Measurements from ENCODE around the gene KCNT1.

The KCNT1 gene

GRCh38 chr9:135728436-135729110 is 26.6 kb downstream of the KCNT1 start:
- no peak for DNase-seq

- DNase-seq, result no peak
Observed at GRCh38 chr9:135729480-135729879, 27.5 kb downstream of the KCNT1 start.

DNA sequence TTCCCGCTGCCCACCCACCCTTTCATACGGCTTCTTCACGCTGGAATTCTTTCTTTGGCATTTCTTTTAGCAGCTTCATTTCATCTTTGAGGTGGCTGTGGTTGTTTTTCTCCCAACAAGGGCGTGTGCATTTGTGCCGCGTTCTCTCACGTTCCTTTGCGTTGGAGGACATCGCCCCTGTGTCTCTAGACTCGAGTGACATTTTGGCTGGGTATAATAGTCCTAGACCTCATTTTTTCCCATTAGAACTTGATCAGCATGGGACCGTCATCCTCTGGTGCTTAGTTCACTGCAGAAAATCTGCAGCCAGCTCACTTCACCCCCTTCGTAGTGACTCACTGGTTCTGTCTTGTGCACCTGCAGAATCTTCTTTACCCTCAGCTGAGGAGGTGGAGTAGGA is 29.5 kb downstream of the KCNT1 start:
- DNase-seq, result no peak

DNA sequence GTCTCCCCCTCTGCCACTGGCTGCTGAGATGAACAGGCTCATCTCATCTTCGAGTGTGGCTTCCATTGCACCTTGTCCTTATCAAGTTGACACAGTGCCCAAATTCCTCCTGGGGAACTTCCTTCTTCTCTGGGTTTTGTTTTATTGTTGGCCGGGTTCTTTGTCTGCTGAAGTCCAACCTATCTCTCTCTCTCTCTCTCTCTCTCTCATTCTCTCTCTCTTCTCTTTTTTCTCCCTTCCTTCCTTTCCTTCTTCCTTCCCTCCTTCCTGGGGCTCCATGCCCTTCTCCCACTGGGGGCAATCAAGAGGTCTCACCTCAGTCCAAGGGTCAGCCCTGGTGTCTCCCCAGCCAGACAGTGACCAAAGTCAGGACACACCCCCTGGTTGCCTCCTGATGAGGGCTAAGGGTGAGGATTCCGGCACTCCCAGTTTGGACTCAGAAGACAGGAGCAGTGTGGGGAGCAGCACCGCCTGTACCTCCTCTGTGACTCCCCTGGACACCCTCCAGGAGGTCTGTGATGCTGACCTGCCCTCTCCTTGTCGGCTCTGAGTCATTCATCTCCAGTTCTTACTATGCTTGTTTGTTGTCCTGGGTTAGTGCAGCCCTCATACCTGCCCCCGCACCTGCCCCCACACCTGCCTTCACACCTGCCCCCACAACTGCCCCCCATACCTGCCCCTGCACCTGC is 30.7 kb downstream of the KCNT1 start:
- no peak for DNase-seq

DNA sequence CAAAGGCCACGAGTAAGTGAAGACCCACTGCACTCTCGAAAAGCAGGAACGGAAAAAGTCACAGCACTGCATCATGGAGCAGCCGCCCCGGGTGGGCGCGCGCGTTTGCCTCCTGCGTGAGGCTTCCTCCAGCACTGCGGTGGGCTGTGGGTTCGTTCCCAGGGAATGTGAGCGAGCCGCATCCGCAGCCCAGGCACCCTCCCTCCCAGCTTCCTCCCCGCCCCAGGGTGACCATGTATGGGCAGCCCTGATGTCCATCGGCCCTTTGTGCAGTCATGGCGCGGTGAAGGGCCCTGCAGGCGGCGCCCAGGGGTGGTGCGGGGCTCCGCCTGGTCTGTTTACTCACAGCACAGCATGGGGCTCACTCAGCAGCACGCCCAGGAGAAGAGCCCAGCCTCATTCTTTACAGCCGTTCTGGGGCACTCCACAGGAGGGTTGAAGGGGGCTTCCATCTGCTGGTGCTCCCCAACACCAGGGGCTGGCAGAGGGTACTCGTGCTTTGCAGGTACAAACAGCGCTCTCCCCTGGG is 32.7 kb downstream of the KCNT1 start:
- DNase-seq, result no peak

DNA sequence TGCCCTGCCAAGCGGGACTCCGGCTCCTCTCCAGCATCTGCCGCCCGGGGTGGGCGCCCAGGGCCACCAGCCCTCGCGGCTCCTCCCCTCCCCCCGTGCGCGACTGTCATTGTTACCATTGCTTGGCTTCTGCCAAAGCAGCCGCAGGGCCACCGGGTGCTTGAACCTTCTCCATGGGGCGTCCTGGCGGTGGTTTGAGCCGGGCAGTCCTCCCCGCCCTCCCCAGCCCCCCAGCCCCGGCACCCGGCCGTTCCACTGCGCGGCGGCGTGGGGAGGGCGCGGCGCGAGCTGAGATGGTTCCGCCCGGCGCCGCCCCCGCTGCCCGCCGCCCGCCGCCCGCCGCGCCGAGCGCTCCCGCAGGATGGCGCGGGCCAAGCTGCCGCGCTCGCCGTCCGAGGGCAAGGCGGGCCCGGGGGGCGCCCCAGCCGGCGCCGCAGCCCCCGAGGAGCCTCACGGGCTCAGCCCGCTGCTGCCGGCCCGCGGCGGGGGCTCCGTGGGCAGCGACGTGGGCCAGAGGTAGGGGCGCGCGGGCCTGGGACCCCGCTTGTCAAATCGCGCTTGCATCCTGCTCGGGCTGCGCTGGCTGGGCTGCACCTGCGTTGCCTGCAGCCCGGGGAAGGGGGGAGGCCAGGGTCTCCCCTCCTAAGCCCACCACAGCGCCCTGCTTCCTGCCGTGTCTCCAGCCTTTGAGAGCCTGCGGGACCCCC is 34.4 kb downstream of the KCNT1 start:
- no peak for DNase-seq

DNA sequence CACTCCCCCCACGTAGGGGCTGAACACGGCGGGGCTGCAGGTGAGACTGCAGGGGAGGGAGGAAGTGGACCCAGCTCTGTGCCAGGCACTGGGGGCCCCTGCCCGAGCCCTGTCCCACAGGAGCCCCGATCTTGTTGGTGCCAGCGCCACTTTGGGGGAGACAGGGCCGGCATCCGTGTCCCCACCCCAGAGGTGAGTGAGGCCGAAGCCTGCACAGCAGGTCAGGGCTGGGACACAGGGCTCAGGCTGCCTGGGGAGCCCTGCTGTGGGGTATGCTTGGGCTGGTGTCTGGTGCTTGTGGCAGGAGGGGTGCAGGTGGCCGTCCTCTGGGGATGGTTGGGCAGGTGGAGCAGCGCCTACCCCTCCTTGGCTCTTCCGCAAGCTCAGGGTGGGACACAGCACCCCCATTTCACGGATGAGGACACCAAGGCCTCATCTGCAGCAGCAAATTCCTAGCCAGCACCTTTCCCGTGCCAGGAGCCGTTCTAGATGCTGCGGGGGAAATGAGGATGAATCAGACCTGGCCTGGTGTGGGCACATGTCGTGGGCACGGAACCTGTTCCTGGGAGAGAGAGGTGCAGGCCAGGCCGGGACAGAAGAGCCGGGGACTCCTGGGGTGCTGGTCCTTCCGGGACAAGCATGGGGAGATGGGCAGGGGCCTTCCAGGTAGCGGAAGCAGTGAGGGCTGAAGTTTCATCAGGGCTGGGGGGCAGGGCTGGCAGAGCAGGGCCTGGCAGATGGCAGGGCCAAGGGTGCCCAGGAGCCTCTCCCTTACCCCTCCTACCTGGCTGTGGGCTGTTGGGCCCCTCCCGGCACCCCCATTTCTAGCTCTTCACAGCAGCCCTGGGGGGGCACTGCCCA is 35.2 kb downstream of the KCNT1 start:
- no peak for DNase-seq

DNA sequence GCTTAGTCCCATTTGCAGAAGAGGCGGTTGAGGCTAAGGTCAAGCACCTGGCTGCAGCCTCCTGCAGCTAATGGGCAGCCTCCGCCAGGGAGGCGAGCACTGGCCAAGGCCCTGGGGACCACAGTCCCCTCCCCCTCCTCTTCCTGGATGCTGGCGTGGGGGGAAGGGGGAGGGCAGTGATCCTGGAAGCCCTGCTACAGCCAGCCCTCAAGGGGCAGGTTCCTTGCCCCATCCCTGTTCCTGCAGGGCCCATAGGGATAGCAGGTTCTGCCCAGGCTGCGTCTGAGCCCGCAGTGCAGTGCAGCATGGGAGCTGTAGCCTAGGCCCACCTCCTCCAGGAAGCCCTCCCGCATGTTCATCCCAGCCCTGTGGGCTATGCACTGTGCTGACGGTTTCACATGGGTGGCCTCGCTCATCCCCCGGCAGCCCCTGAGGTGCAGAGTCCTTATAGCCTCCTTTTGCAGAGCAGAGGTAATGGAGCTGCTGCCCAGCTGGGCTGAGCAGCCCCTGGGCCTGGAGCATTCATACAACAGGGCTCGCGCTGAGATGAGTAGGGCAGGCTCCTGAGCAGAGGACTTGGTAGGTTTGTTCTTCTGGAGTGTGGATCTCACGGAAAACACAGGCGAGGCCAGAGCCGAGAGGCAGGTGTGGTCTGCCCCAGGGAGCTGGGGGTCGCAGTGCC is 36.0 kb downstream of the KCNT1 start:
- no peak for DNase-seq

- DNase-seq, result no peak
Observed at GRCh38 chr9:135739271-135740220, 37.6 kb downstream of the KCNT1 start.

GRCh38 chr9:135741276-135742219 is 39.6 kb downstream of the KCNT1 start:
- no peak for DNase-seq

DNA sequence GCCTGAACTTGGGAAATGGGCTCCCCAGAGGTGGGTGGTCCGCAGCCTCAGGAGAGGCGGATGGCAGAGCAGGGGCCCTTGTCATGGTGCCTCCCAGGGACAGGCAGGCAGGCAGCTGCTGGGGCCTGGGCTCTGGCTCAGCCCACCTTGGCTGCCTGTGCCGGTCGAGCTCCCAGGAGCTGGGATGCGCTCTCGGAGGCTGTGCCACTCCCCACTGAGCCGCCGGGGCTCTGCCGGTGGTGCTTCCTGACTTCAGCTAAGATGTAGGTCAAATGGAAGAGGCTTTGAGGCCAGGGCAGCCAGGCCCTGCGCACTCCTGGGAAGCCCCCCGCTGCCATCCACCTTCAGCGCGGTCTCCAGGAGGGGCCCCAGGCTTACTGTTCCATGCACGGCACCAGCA is 41.0 kb downstream of the KCNT1 start:
- no peak for DNase-seq

- no peak for DNase-seq
Observed at GRCh38 chr9:135743546-135744332, 41.8 kb downstream of the KCNT1 start.

DNA sequence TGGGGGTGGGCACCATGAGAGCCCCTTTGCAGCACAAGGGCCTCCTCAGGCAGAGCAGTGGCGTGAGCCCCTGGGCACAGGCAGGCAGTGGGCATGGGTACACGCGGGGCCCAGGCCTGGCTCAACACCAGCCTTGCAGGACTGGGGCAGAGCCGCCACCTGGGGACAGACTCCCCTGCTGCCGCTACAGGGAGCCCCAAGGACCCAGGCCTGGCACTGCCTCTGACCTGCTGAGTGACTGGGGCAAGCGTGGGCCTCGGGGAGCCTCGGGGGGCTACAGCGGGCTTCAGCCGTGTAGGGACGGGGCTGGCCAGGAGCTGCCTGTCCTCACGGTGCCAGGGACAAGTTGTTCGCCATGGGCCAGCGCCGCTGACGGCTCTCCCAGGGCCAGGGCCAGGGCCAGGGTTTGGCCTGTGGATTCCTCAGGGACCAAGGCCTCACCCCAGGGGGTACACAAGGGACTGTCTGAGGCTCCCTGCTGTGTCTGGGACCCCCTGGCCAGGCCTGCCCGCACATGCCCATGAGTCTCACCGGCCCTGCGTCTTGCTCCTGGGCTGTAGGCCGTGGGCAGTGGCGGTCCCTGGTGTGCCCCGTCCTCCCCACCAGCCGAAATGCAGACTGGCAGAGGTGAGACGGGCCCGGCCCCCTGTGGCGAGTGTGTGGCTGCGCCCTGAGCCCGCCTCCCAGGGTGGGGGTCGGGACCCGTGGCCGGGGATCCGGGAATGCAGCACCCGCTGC is 42.5 kb downstream of the KCNT1 start:
- no peak for DNase-seq

DNA sequence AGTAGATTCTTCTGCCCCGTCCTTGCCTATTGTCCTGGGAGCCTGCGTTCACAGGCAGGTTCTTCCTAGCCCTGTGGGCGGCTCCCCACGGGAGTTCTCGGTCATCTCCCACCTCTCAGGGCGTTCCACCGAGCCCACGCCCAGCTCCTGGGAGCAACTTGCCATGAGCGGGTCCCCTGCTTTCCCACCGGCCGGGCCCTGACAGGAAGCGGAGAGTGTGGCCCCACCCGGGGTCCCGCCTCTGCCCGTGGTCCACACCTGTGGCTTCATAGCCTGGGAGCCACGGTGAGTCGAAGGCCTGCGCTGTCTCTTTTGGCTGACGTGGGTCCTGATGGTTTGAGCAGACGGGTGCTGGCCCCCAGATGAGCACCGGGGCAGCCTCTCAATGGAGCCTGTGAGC is 43.2 kb downstream of the KCNT1 start:
- no peak for DNase-seq

- DNase-seq, result no peak
Observed at GRCh38 chr9:135745686-135746324, 43.8 kb downstream of the KCNT1 start.

DNA sequence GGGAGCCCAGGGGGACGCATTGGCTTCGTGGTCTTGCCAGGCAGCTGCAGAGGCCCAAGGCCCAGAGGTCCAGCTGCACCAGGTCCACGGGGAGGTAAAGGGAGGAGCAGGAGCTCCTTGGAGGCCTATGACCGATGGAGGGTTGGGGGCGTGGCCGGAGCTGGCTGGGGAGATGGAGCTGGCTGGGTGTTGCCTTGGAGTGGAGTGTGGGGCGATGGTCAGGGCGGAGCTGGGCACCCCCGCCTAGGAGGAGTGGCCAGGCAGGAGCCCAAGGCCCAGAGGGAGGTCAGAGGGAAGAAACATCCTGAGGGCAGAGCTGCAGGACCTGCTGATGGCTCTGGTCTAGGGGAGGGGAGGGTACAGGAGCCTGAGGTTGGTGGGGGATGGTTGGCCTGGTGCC is 44.6 kb downstream of the KCNT1 start:
- no peak for DNase-seq

DNA sequence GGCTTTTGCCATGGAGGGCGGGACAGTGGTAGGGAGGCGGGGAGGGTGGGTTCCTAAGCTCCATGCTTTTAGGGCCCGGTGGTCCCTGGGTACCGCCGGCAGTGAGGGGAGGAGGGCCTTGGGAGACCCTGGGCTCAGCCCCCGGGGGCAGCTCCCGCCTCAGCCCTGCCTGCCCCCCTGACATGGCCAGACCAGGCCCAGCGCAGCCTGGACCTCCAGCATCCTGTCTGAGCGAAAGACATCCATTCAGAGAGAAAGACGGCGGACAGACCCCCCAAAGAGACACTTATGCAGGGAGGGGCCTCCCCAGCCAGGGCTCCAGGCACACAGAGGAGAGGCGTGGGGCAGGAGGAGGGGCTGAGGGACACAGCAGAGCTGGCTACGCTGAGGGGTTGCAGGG is 45.3 kb downstream of the KCNT1 start:
- DNase-seq, result no peak

DNA sequence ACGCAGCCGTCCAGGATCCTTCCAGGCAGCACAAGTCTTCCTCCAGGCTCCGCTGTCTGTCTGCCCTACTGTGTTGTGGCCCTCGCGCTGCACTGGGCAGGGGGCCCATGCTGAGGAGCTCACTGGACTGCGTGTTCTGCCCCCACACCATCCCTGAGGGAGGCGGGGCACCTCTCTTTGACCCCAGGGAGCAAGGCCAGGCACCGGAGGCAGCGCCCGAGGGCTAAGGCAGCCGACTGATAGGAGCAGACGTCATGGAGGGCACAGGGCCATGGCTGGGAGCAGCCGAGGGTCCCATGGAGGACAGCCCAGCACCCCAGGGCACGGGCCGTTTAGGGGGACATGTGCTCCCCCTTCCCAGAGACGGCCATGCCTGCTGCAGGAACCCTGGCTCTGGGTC is 46.7 kb downstream of the KCNT1 start:
- DNase-seq, result no peak
